Stimulated activated CD8-positive, alpha-beta memory T cell treated with anti-CD3 and anti-CD28 coated beads, Interleukin-7, amount 100 ng/mL, for 4 hours (primary cell): ENCODE data around the gene DOCK1.
"Not testable (repeated sequence)": the region's sequence is repeated elsewhere in the genome, so short reads cannot be mapped to it uniquely, and the experiment has no call there.

Experiments used
- DNase-seq, 2 donors: peaks; one replicate each; pipeline ENCODE4 v3.0.0-alpha.2; 2020; ENCODE audit warnings: low read depth in 2 of 2

DOCK1 gene

DNA sequence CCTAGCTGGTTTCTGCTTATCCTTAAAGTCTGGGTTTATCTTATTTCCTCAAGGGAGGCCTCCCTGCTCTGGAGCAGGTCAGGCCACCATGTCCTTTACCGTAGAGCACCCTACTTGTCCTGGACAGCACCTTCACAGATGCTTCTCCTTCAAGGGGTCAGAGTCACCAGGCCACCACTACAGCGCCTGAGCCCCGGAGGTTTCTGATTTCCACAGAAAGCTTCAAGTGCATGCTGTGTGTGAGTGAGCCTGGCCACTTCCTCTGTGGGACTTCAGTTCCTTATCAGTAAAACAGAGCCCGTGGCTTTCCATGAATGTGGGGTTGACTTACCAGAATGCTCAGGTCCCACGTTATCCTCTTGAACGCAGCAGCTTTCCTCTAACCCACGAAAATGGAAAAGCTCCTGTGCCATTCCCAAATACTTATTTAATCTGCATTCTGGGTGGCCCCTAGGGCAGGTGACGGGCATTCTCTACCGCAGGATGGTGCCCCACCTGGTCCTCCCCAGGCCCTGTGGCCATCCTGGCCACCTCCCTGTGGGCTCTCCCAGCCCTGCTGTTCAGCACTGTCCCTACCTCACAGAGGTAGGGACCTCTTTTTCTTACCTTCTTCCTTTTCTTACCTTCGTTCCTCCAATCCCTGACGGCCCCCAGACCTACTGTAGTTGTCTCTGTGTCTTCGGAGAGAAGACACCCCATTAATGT is 1.4 kb upstream of the DOCK1 start:
- no peak for DNase-seq

- no peak for DNase-seq
These were observed 761 bp upstream of the DOCK1 start for GRCh38 chr10:126904516-126904817.

GRCh38 chr10:126905776-126906703 is 812 bp downstream of the DOCK1 start:
- no peak for DNase-seq

DNA sequence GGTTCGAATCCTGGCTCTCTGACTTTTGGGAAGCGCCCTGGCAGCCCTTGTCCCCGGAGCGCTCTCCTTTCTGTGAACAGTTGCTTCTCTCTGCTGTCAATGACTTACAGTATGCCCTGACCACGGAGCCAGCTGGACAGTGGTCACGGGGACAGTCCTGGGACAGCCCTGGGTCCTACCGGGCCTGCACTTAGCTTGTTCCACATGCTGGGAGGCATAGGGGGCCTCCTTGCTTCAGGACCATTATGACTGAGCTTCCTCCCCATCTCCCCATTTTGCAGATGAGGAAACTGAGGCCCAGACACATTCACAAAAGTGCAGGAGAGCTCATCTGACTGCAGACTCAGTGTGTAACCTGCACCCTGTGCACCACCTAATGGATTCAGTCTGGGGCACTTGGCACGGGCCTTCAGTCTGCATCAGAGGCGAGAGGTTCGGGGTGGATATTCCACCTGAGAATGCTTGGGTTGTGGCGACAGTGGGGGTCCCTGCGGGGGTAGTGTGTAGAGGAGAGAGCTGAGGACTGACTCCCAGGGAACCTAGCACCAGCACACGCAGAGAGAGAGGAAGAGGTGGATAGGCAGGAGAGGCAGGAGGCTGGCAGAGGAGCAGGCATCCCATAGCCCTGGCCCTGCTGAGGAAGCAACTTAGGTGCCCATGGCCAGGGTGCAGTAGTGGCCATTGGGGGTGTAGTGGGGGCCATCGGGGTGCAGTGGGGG is 1.6 kb downstream of the DOCK1 start:
- DNase-seq: no peak

- DNase-seq: no peak
These were observed 2.3 kb downstream of the DOCK1 start for GRCh38 chr10:126907423-126907970.

DNA sequence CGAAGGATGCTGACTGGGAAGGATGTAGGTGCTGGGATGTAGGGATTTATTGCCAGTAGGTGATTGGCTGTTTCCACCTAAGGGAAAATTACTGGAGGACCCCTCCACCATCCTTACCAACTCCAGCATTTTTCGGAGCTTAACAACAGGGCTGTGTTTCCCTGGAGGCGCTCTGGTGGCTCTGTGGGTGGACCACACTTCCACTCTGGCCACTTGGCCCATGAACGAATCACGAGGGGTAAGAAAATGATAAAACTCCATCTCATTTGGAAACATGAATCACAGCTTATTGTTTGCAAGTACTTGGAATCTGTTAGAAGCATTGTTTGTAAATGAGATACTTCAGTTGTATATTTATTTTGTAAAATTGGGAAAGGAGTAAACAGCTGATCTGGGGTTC is 3.0 kb downstream of the DOCK1 start:
- no peak for DNase-seq

DNA sequence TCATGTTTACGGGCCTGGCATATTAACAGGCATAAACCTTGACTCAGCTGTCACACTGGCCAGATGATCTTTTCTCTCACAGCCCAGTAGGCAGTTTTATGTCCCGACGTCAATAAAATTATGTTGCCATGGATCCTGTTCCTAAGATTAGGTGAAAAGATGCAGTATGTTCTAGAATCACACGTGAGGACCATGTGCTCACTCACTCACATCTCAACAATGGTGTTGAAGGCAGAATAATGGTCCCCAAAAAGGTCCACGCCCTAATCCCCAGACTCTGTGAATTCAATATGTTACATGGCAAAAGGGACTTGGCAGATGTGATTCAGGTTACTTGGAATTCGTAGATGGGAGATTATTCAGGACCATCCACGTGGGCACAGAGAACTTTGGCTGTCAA is 3.5 kb downstream of the DOCK1 start:
- no peak for DNase-seq

DNA sequence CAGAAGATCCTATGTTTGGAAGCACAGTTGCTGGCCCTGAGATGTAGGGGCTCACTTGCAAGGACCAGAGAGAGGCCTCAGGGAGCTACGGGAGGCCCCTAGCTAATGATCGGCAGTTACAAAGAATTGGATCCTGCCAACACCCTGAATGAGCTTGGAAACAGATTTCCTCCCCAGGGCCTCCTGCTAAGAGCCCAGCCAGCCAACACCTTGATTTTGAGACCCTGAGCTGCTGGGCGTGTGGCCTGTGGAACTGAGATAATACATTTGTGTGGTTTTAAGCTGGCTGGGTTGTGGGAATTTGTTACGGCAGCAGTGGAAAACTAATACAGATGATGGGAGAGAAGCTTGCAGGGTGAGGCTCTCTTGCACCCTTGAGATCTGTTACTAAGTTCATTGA is 3.9 kb downstream of the DOCK1 start:
- no peak for DNase-seq

GRCh38 chr10:126910196-126910595 is 5.0 kb downstream of the DOCK1 start:
- no peak for DNase-seq

- DNase-seq: no peak
These were observed 5.6 kb downstream of the DOCK1 start for GRCh38 chr10:126910798-126911197.

DNA sequence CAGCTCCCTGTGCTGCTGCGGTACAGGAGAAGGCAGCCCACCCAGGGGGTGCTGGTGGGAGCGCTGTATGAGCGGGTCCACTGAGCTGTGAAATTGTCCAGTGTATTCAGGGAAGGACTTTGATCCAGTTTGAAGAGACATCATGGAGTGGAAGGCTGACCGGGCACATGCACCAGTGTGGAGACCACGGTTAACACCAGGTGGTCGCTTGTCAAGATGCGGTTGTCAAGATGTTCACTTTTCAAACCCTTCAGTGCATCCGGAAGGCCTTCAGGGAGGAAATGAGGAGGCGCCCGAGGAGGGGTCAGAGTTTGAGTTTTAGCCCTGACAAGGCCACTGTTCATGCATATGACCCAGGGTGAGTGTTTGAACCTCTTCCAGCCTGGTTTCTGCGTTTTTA is 6.1 kb downstream of the DOCK1 start:
- no peak for DNase-seq

GRCh38 chr10:126913316-126913715 is 8.1 kb downstream of the DOCK1 start:
- DNase-seq: no peak

DNA sequence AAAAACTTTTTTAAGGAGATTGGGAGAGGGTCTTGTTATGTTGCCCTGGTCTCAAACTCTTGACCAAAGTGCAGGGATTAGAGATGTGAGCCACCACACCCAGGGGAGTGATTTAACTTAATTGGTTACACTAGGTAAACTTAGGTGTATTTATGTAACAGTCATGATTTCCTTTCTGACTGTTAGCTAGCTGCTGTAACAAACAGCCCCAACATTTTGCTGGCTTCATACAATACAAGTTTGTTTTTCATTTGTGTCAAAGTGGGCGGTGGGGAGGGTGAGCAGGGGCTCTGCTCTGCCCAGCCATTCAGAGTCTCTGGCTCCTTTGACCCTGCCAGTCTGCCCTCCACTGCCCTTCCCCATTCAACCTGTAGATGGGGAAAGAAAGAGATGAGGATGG is 9.3 kb downstream of the DOCK1 start:
- DNase-seq: no peak

GRCh38 chr10:126916952-126917351 is 11.7 kb downstream of the DOCK1 start:
- not testable (repeated sequence) for DNase-seq

GRCh38 chr10:126917375-126917774 is 12.1 kb downstream of the DOCK1 start:
- no peak for DNase-seq

GRCh38 chr10:126917975-126918908 is 13.0 kb downstream of the DOCK1 start:
- no peak for DNase-seq

GRCh38 chr10:126919426-126919825 is 14.2 kb downstream of the DOCK1 start:
- DNase-seq: no peak

- DNase-seq: no peak
These were observed 15.9 kb downstream of the DOCK1 start for GRCh38 chr10:126921162-126921561.

- no peak for DNase-seq
These were observed 16.8 kb downstream of the DOCK1 start for GRCh38 chr10:126921974-126922525.

DNA sequence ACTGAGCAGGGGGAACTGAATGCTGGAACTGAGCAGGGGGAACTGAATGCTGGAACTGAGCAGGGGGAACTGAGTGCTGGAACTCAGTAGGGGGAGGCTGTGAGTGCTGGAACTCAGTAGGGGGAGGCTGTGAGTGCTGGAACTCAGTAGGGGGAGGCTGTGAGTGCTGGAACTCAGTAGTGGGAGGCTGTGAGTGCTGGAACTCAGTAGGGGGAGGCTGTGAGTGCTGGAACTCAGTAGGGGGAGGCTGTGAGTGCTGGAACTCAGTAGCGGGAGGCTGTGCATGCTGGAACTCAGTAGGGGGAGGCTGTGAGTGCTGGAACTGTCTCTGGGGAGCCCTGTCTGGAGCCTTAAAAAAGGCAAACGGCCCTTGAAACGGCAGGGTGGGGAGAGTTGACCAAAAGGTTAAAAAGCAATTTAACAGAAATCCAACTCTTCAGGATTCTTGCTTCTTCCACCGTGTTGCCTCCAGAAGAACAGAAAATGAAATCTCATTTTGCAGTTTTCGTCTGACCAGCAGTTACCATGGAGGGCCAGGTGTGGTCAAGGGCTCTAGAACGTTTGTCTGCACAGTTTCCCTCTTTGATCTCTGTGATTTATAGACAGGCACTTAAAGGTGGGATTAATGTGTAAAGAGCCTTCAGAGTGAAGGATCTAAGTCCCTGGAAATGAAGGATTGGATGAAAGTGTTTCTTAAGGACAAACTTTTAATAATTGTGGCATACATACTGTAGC is 19.1 kb downstream of the DOCK1 start:
- no peak for DNase-seq
